ENCODE results near the gene SNX19.
"Not testable (repeated sequence)": the region's sequence is repeated elsewhere in the genome, so short reads cannot be mapped to it uniquely, and the experiment has no call there.

The SNX19 gene
- total RNA-seq = 93.7 to 106 reads per million in 2 experiments

- DNase-seq (ENCODE audit: low read depth) = peak; percentile 85
Measured at GRCh38 chr11:130916238-130916855, at the start of gene SNX19. Gene SNX19 (minus strand): TSS chr11:130916479. CDS start chr11:130915939, 540 bp downstream.

- DNase-seq (ENCODE audit: low read depth) = no peak
Measured at GRCh38 chr11:130964058-130964792, 47.9 kb upstream of the SNX19 start.

GRCh38 chr11:130947889-130948288 lies 31.6 kb upstream of the SNX19 start:
- no peak for DNase-seq (ENCODE audit: low read depth)

GRCh38 chr11:130947481-130947880 lies 31.2 kb upstream of the SNX19 start:
- no peak for DNase-seq (ENCODE audit: low read depth)

GRCh38 chr11:130947058-130947457 lies 30.8 kb upstream of the SNX19 start:
- no peak for DNase-seq (ENCODE audit: low read depth)

GRCh38 chr11:130945896-130946295 lies 29.6 kb upstream of the SNX19 start:
- no peak for DNase-seq (ENCODE audit: low read depth)

GRCh38 chr11:130940706-130941105 lies 24.4 kb upstream of the SNX19 start:
- DNase-seq (ENCODE audit: low read depth) = no peak

GRCh38 chr11:130937051-130937450 lies 20.8 kb upstream of the SNX19 start:
- no peak for DNase-seq (ENCODE audit: low read depth)

- DNase-seq (ENCODE audit: low read depth) = no peak
Measured at GRCh38 chr11:130932086-130932712, 15.9 kb upstream of the SNX19 start.

GRCh38 chr11:130924750-130925149 lies 8.5 kb upstream of the SNX19 start:
- DNase-seq (ENCODE audit: low read depth) = no peak

GRCh38 chr11:130920612-130921011 lies 4.3 kb upstream of the SNX19 start:
- not testable (repeated sequence) for DNase-seq (ENCODE audit: low read depth)

- no peak for DNase-seq (ENCODE audit: low read depth)
Measured at GRCh38 chr11:130918081-130918480, 1.8 kb upstream of the SNX19 start.

- DNase-seq (ENCODE audit: low read depth) = no peak
Measured at GRCh38 chr11:130916910-130917309, 631 bp upstream of the SNX19 start.

GRCh38 chr11:130915603-130916237 lies 559 bp downstream of the SNX19 start:
- DNase-seq (ENCODE audit: low read depth) = no peak

GRCh38 chr11:130913268-130913667 lies 3.0 kb downstream of the SNX19 start:
- no peak for DNase-seq (ENCODE audit: low read depth)

- DNase-seq (ENCODE audit: low read depth) = no peak
Measured at GRCh38 chr11:130912552-130912951, 3.7 kb downstream of the SNX19 start.

- DNase-seq (ENCODE audit: low read depth) = no peak
Measured at GRCh38 chr11:130911306-130911705, 5.0 kb downstream of the SNX19 start.

GRCh38 chr11:130909650-130910049 lies 6.6 kb downstream of the SNX19 start:
- DNase-seq (ENCODE audit: low read depth) = no peak

- DNase-seq (ENCODE audit: low read depth) = no peak
Measured at GRCh38 chr11:130908770-130909625, 7.3 kb downstream of the SNX19 start.

GRCh38 chr11:130908061-130908460 lies 8.2 kb downstream of the SNX19 start:
- no peak for DNase-seq (ENCODE audit: low read depth)

- DNase-seq (ENCODE audit: low read depth) = no peak
Measured at GRCh38 chr11:130907229-130907628, 9.1 kb downstream of the SNX19 start.

- DNase-seq (ENCODE audit: low read depth) = no peak
Measured at GRCh38 chr11:130906616-130907015, 9.7 kb downstream of the SNX19 start.

All from T follicular helper cell (primary cell).